HG03095 (cell line): ENCODE data around the gene DLK2.

Source experiments
- ATAC-seq: cut with Tn5 transposase; IDR thresholded peaks from one replicate; pipeline ENCODE4 v1.9.1; 2021; ENCODE audit warnings: moderate library complexity; ENCODE audit not compliant: unreplicated experiment

DLK2 gene

DNA sequence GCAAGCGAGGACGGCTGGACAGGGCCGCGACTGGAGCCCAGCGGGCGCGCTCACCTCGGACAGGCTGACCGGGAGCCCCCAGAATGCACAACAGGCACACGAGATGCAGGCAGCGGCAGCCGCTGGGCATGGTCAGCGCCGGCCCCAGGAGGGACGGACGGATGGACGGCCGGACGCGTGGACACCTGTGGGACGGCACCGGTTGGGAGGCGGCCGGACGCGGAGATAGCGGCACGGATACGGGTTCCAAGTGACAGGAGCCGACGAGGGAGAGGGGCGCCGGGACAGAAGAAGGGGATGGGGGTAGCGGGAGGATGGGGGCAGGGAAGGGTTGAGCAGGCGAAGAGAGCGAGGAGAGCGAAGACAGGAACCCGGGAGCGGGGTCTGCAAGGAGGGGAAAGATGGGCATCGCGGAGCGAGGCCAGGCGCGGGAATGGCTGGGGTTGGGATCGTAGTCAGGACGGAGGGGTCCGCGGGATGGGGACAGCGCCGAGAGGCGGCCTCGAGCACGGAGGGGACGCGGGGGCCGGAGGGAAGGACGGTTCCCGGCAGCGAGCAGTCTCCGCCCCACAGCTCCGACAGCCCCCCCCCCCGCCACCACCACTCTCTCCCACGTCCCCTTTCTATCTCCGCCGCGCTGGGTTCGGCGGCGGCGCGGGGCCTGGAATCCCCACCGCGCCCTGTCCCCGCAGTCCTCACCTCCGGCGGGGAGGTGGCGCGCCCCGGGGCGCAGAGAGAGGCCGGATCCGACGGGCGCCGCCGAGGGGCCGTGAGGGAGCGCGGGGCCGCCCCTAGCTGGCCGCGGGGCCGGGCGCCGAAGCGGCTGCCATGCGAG, 435 bp downstream of the DLK2 start:
- no peak for ATAC-seq

DNA sequence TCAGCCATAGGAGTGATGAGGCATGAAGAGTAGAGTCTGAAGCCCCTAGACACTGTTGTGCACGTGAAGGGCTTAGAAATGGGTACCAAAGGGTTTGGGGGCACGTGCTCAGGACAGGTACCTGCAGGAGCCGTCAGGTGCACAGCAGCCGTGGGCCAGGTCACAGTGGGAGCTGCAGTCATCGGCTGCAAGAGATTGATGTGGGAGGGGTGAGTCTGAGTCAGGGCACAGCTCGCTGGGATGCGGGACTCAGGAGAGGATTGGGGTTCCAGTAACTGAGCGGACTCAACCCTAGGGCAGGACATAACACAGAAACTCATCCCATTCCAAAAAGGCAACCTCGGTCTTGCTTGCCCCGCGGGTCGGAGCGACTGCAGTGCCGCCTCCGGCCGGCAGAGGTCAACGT, 1.1 kb downstream of the DLK2 start:
- ATAC-seq: no peak

DNA sequence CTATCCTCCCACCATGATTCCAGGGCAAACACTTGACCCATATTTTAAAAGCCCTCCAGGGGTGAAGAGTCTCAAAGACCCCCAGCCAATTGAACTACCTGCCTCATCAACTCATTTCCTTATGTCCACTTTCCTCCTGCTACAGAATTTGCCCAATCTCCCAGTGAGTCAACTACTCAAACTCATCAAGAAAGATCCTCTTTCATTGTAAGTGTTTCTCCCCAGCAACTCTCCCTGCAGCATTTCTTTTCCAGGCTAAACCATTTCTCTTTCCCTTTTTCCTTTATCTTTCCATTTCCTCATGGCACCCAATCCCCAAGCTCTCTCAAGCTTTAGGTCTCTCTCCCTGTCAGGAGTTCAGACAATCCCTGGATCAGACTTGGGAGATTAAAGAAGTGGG, 1.5 kb downstream of the DLK2 start:
- ATAC-seq: no peak

- no peak for ATAC-seq
Measured at GRCh38 chr6:43452896-43453295, 2.5 kb downstream of the DLK2 start.

DNA sequence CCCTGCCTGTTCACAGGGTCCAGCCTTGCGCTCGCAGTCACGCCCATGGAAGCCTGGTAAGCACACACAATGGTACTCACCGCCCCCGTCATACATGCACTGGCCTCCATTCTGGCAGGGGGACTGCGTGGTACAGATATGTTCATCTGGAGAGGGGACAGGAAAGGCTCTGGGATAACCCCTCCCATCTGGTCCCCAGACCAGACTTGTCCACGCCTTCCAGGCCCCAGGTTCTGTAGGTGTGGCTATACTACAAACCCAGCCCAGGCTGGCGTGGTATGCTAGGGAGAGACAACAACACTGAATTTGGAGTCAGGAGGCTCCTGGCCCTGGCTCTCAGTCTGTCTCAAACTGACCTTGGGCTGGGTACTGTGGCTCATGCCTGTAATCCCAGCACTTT, 3.4 kb downstream of the DLK2 start:
- no peak for ATAC-seq

DNA sequence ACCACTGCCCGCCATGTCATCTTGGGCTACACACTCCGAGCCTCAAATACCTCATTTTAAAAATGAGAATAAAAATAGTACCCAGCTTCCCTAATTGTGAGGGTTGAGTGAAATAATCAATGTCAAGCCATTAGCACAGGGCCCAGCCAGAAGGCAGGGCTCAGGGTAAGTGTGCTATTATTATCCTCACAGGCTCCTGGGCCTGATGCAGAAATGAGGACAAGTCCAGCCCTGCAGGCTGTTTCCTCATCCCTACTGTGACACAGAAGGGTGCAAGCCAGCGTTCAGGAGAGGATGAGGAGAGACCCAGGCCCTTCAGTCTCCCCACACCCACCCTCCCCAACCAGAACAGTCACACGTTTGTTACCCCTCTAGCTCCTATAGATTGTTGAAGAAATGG, 4.0 kb downstream of the DLK2 start:
- ATAC-seq: no peak

DNA sequence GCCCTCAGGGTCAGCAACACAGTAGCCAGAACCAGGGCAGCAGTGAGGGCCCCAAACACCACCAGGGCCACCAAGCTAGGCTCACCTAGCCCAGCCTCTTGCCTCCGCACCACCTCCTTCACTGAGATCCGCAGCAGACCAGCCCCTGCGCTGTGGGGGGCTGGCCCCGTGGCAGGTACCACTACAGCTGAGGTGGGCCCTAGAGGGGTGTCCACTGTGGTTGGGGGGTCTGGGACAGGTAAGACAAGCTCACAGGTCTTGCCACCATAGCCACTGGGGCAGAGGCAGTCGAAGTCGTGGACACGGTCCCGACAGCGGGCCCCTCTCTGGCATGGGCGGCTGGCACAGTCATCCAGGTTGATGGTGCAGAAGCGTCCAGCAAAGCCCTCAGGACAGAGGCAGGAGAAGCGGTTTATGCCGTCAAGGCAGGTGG, 4.6 kb downstream of the DLK2 start:
- ATAC-seq: no peak

- no peak for ATAC-seq
Measured at GRCh38 chr6:43448916-43449315, 6.4 kb downstream of the DLK2 start.

DNA sequence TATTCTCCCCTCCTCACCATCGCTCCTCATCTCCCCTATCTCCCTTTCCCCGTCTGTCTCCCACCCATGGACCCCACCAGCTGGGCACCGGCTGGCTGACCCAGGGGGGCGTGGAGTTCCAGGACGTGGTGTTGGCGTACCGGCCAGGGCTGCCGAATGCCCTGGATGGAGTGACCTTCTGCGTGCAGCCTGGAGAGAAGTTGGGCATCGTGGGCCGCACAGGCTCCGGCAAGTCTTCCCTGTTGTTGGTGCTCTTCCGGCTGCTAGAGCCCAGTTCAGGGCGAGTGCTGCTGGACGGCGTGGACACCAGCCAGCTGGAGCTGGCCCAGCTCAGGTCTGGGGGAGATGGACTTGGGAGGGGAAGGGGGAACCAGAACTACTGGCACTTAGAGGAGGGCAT, 7.7 kb downstream of the DLK2 start:
- ATAC-seq: no peak

GRCh38 chr6:43445576-43445975, 9.8 kb downstream of the DLK2 start:
- no peak for ATAC-seq

GRCh38 chr6:43444582-43444981, 10.8 kb downstream of the DLK2 start:
- ATAC-seq: no peak

DNA sequence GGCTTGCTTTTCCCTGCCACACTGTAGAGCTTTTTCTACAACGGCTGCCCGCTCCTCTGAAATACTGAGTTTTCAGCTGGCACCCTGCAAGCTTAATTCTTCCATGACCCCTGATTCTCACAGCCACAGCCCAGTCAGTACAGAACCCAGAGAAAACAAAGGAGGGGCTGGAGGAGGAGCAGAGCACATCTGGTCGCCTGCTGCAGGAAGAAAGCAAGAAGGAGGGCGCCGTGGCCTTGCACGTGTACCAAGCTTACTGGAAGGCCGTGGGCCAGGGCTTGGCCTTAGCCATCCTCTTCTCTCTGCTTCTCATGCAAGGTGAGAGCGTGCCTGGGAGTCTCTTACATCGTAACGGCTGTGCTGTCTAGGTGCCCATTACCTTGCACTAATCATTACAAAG, 11.3 kb downstream of the DLK2 start:
- no peak for ATAC-seq

- no peak for ATAC-seq
Measured at GRCh38 chr6:43442935-43443334, 12.4 kb downstream of the DLK2 start.

DNA sequence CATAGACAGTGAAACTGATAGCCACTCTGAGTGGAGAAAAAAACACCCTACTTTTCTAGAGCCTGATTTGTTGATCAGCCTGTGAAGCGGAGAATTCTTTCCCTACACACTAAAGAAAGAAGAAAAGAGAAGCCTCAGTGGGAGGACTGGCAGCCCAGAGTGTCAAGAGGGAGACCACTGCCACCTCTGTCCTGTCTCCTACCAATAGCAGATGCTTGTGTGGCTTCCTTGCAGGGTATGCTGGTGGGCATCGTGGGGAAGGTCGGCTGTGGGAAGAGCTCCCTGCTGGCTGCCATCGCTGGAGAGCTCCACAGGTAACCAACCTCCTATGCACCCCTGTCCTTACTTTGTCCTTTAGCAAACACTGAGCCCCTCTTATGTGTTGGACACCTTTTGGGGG, 17.6 kb downstream of the DLK2 start:
- no peak for ATAC-seq

DNA sequence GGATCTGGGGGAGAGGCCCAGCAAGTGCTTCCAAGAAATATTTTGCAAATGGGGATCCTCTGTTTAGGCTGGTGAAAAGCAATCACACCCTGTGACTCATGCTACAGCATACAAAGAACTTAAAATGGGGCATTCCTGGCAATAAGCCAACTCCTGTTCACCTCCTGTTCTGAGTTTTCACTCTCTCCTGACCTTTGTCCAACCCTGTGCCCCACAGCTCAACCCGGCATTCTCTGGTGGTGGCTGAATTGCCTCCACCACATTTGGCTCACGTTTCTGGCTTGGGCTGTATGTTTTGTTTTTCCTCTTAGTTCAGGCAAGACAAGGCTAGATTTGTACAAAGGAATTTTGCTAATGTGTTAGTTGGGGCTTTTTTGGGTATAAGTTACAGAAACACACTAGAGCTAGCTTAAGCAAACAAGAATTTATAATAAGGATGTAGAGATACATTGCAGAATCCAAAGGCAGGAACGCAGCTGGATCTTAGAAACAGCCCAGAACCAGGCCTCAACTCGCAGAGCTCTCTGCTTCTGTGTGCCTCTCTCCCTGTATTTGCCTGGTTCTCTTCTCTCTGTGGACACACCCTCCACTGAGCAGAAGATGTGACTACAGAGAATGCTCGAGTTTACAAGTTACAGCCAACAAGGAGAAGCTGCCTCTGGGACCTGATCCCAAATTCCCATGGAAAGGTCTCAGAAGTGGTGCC, 18.6 kb downstream of the DLK2 start:
- ATAC-seq: no peak

DNA sequence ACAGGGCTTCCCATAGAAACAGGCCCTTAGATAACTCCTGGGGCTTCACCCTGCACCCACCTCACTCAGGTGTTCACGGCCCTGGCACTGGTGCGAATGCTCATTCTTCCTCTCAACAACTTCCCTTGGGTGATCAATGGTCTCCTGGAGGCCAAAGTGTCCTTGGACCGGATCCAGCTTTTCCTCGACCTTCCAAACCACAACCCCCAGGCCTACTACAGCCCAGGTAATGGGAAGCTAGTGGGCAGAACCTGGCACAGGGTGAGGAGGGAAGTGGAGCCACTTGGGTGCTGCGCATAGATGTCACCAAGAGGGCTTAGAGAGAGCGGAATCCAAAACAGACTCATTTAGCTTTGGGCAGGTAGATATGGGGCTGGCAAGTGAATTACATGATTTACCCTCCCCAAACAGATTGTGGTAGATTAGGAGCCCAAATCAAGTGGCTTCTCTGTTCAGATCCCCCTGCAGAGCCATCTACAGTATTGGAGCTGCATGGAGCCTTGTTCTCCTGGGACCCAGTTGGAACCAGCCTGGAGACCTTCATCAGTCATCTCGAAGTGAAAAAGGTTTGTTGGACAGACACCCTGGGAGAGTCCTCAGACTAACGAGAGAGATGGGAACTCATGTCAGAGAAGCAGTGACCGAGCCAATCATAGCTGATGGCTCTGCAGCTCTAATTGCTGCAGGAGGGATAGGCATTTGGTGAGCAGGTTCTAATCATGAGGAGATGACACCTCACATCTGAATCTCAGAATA, 19.5 kb downstream of the DLK2 start:
- no peak for ATAC-seq

DNA sequence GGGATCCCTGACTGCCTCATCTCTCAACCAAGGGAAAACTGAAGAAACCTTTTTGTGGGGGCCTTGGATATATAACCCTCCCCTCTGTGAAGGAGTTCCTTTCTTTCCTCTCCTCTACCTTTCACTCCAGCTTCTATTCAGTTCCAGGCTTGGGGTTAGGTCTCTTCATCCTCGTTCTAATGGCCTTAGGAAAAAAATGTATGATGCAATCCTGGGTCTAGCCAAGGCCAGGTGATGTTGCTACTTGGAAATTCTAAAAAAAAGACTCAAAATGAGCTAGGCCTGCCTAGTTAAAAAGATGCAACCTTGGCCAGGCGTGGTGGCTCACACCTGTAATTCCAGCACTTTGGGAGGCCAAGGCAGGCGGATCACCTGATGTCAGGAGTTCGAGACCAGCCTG, 20.4 kb downstream of the DLK2 start:
- no peak for ATAC-seq

GRCh38 chr6:43434001-43434840, 21.1 kb downstream of the DLK2 start:
- no peak for ATAC-seq

DNA sequence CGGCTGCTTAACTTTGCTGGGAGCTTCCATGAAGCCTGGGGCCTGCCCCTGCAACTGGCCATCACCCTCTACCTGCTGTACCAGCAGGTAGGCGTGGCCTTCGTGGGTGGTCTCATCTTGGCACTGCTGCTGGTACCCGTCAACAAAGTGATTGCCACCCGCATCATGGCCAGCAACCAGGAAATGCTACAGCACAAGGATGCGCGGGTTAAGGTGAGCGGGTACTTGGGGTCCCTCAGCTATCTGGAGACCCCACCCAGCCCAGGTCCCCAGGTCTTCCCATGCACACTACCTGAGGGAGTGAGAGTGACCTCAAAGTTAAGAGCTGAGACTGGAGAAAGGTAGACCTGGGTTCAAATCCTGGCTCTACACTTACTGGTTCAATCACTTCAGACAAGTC, 22.2 kb downstream of the DLK2 start:
- no peak for ATAC-seq

- ATAC-seq: no peak
Measured at GRCh38 chr6:43432009-43432945, 23.1 kb downstream of the DLK2 start.
